Stomach (tissue), 4 donors: ENCODE measurements around the gene PDE3A.

Experiments
- POLR2A ChIP-seq, 4 donors: fragments of 450-650 bp; IDR thresholded peaks; one replicate each; pipeline ENCODE4 v1.6.1; 2016; ENCODE audit warnings: antibody characterized with exemption in 4 of 4, control low read depth in 2 of 4, mild to moderate bottlenecking in 1 of 4, moderate library complexity in 1 of 4
- POLR2AphosphoS5 ChIP-seq, 3 donors: sonication (generic); formaldehyde crosslinking; IDR thresholded peaks; one replicate each; pipeline ENCODE4 v1.6.1; 2016; ENCODE audit warnings: antibody characterized with exemption in 3 of 3
- TF ChIP-seq, protein P1 (sequence below), 7 experiments: fragments of 450-650 bp in 4 of 7; fragments of 200-600 bp in 3 of 7; sonication (generic) in 3 of 7; IDR thresholded peaks; one replicate each; pipeline ENCODE4 v1.5.1; 2016 to 2019; ENCODE audit warnings: antibody characterized with exemption in 7 of 7, control low read depth in 2 of 7, mild to moderate bottlenecking in 1 of 7

DNA sequence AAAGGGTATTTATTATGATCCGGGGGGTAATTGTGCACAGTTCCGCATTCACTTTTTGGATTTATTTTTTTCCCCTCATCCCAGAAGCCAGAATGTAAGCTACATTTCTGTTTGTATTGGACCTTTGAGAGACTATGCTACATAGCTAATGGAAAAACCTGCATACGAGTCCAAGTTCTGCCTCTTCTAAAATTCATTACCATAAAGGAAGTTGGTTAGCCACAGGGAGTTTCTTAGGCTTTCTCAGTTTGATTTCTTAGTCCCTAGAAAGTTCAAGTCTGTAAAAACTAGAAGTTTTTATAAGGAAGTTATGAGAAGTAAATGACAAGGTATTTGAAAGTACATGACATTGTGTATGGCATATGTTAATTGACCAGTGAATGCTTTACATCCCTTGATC lies 138.7 kb downstream of the PDE3A start:
- TF ChIP-seq POLR2AphosphoS5 (IDR thresholded peaks at IDR 0.05) (no peak), POLR2A (IDR thresholded peaks at IDR 0.05) (no peak)
- TF ChIP-seq, protein P1, sequence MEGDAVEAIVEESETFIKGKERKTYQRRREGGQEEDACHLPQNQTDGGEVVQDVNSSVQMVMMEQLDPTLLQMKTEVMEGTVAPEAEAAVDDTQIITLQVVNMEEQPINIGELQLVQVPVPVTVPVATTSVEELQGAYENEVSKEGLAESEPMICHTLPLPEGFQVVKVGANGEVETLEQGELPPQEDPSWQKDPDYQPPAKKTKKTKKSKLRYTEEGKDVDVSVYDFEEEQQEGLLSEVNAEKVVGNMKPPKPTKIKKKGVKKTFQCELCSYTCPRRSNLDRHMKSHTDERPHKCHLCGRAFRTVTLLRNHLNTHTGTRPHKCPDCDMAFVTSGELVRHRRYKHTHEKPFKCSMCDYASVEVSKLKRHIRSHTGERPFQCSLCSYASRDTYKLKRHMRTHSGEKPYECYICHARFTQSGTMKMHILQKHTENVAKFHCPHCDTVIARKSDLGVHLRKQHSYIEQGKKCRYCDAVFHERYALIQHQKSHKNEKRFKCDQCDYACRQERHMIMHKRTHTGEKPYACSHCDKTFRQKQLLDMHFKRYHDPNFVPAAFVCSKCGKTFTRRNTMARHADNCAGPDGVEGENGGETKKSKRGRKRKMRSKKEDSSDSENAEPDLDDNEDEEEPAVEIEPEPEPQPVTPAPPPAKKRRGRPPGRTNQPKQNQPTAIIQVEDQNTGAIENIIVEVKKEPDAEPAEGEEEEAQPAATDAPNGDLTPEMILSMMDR (IDR thresholded peaks at IDR 0.05) = no peak
